ENCODE data around the gene RABL2B. TPM values are rescaled to one million over a fixed set of nuclear protein-coding genes. Genes with fewer than 3 reads are reported as not detected.
A peak's percentile ranks its signal among the peaks of the same experiment; 100 is the strongest.

Gene RABL2B
- total and polyA plus RNA-seq, 8 donors = 7.9 to 24.8 (median 15.2) TPM

- no peaks in the 10 kb centered on the region for H3K36me3 ChIP-seq
- peak in 3 of 6 donors; percentile 12 to 49 (median 44) for DNase-seq
These were observed 54.9 kb downstream of the RABL2B start for GRCh38 chr22:50728523-50728931.

GRCh38 chr22:50727678-50728522 lies 55.5 kb downstream of the RABL2B start:
- peaks cover 0 to 10% (median 0%) of the 10 kb centered on the region in 4 donors for H3K27me3 ChIP-seq
- intact Hi-C loops (cut with DNase I) = no loop called here
- H3K9me3 ChIP-seq = no peaks in the 10 kb centered on the region
- ATAC-seq = no peak
- no peak overlapping the region for H3K4me3 ChIP-seq
- DNase-seq = peak in 3 of 6 donors; percentile 11 to 45 (median 23)
- H3K36me3 ChIP-seq = no peaks in the 10 kb centered on the region
- no peak for FAIRE-seq
- no peaks in the 10 kb centered on the region for H3K4me1 ChIP-seq
- TF ChIP-seq CTCF (IDR thresholded peaks at IDR 0.05) = no peak
- 79 to 86% methylated on average over 23 of the region's 23 CpGs for WGBS, 2 donors
- no peak overlapping the region for H3K27ac ChIP-seq

More at GRCh38 chr22:50728523-50728931, 54.9 kb downstream of the RABL2B start:
- Histone ChIP-seq H3K4me3 (no peak overlapping the region), H3K27me3 (peaks cover 0 to 10% (median 0%) of the 10 kb centered on the region in 4 donors), H3K4me1 (no peaks in the 10 kb centered on the region), H3K9me3 (no peaks in the 10 kb centered on the region), H3K27ac (no peak overlapping the region)
- no peak for TF ChIP-seq CTCF (IDR thresholded peaks at IDR 0.05)
- ATAC-seq (no peak), FAIRE-seq (no peak)
- intact Hi-C loops (cut with DNase I) = no loop called here
- 64% methylated on average over 2 of the region's 2 CpGs for WGBS, 2 donors

GRCh38 chr22:50726643-50727340 lies 56.6 kb downstream of the RABL2B start:
- no peak for ATAC-seq
- intact Hi-C loops (cut with DNase I) = no loop called here
- WGBS, 2 donors = 86 to 93% methylated on average over 14 of the region's 14 CpGs
- Histone ChIP-seq H3K36me3 (no peaks in the 10 kb centered on the region), H3K4me1 (no peaks in the 10 kb centered on the region), H3K9me3 (no peaks in the 10 kb centered on the region), H3K27me3 (peaks cover 0 to 8% (median 0%) of the 10 kb centered on the region in 4 donors), H3K27ac (no peak overlapping the region), H3K4me3 (no peak overlapping the region)
- no peak for FAIRE-seq
- peak in 2 of 6 donors; percentile 8 to 30 for DNase-seq
- no peak for TF ChIP-seq CTCF (IDR thresholded peaks at IDR 0.05)

- H3K27me3 ChIP-seq = no peaks in the 10 kb centered on the region
- TF ChIP-seq CTCF (IDR thresholded peaks at IDR 0.05) = no peak
- H3K9me3 ChIP-seq = no peaks in the 10 kb centered on the region
- H3K27ac ChIP-seq = no peak overlapping the region
- intact Hi-C loops (cut with DNase I) = no loop called here
- DNase-seq = peak in 1 of 6 donors; percentile 2
- H3K36me3 ChIP-seq = no peaks in the 10 kb centered on the region
- no peak overlapping the region for H3K4me3 ChIP-seq
- ATAC-seq = no peak
- no peak for FAIRE-seq
- H3K4me1 ChIP-seq = no peaks in the 10 kb centered on the region
- 88 to 94% methylated on average over 7 of the region's 7 CpGs for WGBS, 2 donors
These were observed 57.8 kb downstream of the RABL2B start for GRCh38 chr22:50725597-50725996.

Data from pancreas (tissue), 10 donors.